CD4-positive, alpha-beta T cell treated with Interleukin-15 for 4 hours (primary cell): ENCODE data around the gene HEPHL1.
"Not testable (repeated sequence)": the region's sequence is repeated elsewhere in the genome, so short reads cannot be mapped to it uniquely, and the experiment has no call there.

Source experiments
- DNase-seq: peaks from one replicate; pipeline ENCODE4 v3.0.0-alpha.2; 2020; ENCODE audit warnings: low spot score

The HEPHL1 gene

GRCh38 chr11:94020777-94021481, at the start of gene HEPHL1:
HEPHL1 (plus strand) TSS chr11:94021354; CDS start chr11:94021369, 15 bp downstream.
- no peak for DNase-seq

GRCh38 chr11:93972790-93973189, 48.4 kb upstream of the HEPHL1 start:
- no peak for DNase-seq

- DNase-seq = not testable (repeated sequence)
These were observed 47.7 kb upstream of the HEPHL1 start for GRCh38 chr11:93973322-93974051.

GRCh38 chr11:93974759-93975158, 46.4 kb upstream of the HEPHL1 start:
- DNase-seq = no peak

- not testable (repeated sequence) for DNase-seq
These were observed 44.4 kb upstream of the HEPHL1 start for GRCh38 chr11:93976577-93977254.

DNA sequence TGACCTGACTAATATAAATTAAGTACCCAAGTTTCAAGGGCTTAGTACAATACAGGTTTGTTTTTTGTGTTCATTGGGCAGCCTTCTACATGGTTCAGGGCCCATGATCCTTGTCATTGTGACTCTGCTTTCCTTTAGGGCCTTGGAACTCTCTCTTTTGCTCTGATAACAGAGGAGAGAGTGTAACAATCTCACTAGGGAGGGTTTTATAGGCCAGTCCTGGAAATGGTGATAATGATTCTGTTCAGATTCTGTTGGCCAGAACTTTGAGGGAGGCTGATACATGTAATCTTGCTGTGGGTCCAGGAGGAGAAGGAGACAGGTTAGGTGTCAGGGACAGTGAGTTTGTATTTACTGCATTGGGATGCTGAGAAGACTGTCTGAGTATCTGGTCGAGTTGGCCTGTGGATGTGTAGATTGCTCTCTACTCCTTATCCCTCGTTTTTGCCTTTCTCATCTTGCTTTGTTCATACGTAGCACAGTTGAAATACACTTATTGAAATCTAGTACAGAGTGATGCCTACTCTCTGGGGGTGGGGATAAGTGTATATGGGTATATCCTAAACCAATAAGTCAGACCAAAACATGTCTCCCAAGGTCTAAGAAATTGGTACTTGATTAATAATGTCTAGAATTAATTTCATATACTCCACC, 37.5 kb upstream of the HEPHL1 start:
- DNase-seq = no peak

GRCh38 chr11:93984196-93984567, 37.0 kb upstream of the HEPHL1 start:
- no peak for DNase-seq

DNA sequence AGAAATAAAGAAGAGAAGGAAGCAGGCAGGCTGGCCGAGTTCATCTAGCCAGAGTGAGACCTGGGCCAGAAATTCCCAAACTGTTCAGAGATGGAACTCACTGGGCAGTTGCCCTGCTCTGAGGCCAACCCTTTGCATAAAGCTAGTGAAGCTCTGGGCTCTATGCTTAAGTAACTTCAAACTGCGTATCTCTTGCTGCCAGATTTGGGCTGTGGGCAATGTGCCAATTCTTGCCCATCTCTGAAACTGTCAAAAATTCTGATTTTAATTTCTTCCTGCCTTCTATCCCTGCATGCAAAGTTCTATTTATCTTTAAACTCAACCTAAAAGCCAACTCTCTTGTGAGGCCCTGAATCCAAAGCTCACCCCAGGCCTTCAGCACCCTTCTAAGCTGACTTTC, 36.2 kb upstream of the HEPHL1 start:
- no peak for DNase-seq

DNA sequence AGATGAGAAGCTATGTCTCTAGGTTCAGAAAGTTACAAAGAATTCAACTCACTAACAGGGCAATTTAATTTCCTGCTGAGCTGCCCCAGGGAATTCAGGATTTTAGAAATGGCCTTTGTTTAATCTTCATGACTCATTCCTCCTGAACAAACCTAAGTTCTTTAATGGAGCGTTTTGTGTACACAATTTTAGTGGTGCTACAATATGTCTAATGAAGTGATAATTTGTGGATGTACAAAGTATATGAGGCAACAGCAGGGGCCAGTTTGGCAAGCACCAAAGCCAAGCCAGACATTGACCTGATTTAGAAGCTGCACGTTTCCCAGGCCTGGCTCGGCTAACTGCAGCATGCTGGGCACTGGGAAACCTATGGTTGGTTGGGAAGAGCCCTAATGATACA, 34.4 kb upstream of the HEPHL1 start:
- no peak for DNase-seq

- no peak for DNase-seq
These were observed 32.7 kb upstream of the HEPHL1 start for GRCh38 chr11:93988455-93988854.

- DNase-seq = no peak
These were observed 32.2 kb upstream of the HEPHL1 start for GRCh38 chr11:93988912-93989311.

- DNase-seq = no peak
These were observed 27.4 kb upstream of the HEPHL1 start for GRCh38 chr11:93993747-93994146.

DNA sequence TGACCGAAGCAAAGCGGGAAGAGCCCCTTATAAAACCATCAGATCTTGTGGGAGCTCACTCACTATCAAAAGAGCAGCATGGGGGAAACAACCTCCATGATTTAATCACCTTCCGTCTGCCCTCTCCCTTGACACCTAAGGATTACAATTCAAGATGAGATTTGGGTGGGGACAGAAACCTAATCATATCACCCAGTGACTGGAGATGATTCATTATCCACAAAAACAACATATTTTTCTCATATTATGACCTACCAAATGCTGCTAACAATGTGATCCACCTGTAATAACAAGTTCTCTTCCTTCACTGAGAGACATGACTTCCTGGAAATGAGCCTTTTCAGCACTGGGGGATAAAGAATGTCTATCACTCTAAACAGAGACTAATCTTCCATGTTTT, 23.4 kb upstream of the HEPHL1 start:
- no peak for DNase-seq

- DNase-seq = no peak
These were observed 20.5 kb upstream of the HEPHL1 start for GRCh38 chr11:94000659-94001058.

DNA sequence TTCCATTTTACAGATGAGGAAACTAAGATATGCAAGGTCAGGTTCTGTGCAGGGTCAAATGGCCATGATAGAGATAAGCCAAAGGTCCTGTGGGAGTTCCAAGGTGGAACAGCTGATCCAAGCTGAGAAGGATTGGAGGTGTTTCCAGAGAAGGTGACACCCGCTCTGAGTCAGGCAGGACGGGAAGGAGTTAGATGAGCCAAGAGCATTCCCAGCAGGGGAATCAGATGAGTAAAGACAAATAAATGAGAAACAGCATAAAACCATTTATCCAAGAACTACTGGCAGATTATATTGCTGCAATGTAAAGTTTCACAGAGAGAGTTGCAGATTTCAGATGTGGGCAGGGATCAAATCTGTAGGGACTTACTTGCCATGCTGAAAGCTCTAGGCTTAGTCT, 18.9 kb upstream of the HEPHL1 start:
- no peak for DNase-seq

DNA sequence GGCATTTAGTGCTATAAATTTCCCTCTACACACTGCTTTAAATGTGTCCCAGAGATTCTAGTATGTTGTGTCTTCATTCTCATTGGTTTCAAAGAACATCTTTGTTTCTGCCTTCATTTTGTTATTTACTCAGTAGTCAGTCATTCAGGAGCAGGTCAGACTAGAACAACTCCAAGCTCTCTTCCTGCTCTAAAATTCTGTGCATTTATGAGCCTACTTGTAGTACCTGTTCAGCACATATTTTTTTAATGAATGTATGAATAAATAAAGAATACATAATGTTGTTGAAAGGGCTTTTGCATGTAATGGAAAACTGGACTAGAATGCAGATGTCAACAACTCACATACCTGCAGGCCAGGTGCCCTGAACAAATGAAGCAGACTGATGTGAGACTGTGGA, 13.7 kb upstream of the HEPHL1 start:
- DNase-seq = no peak

DNA sequence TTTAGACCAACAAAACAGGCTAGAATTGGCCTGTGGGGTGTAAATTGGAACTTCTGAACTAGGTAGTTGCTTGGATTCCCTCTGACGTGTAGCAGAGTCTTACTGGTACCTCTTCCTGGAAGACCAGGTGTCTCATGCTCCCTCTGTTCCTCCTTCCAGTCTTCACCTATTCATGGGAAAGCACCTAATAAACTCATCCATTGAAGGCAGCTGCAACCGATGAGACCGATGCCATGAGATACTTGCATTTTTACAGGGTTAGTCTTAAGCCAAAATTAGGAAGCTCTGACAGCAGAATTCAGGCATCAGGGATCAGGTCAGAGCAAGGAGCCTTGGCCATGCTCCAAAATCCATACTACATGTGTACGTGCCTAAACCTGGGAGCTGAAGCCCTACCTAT, 13.2 kb upstream of the HEPHL1 start:
- DNase-seq = no peak

- DNase-seq = no peak
These were observed 11.0 kb upstream of the HEPHL1 start for GRCh38 chr11:94010136-94010535.

GRCh38 chr11:94011478-94011877, 9.7 kb upstream of the HEPHL1 start:
- DNase-seq = no peak

GRCh38 chr11:94017446-94017845, 3.7 kb upstream of the HEPHL1 start:
- DNase-seq = no peak

DNA sequence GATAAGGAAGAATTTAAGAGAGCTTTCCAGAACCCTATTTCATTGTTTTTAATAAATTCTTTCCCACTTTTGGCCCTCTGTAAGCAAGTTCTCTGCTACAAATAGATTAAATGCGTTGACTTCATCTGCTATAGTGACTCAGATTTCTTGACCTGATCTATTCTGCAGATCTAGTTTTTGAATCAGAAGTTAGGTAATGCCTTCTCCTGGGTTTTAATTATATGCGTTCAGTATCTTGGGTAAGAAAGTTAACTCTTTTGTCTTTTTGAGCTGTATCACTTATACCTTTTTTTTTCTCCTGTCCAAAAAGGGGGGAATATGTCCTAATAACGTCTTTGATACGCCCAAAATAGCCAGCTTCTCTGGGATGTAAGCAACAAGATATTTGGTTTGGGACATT, 2.4 kb upstream of the HEPHL1 start:
- DNase-seq = no peak

DNA sequence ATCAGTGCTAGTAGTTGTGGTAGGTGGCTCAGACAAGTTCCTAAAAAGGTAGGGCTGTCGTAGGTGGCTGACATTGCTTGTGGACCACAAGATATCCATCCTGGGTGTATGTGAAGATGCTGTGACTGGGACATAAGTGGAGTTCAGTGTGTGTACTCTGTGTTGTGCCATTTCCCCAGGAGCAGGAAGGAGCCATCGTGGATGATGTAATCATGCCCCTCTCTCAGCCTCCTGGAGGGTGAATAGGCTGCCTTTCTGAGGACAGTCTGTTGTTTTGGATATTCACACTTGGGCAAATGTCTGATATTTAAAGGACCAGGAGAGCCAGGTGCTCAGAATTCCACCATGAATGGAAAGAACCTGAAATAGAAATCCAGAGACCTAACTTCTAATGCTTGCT, 2.7 kb downstream of the HEPHL1 start:
- no peak for DNase-seq

DNA sequence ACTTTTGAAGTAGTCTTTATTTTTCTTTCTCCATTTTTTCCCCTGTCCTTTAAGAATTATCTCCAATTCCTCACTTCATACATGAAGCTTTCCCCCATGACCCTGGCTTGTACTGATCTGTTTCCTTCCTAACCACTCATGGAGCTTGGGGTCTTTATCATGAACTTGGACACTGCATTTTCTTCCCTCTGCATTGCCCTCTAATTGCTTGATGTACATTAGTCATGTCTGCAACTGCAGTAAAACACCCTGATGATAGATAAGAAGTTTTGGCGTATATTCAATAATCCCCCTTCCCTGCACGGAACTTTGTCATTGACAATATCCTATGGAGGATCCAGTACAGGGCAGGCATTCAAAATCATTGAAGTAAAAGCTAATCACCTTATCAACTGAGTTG, 3.4 kb downstream of the HEPHL1 start:
- DNase-seq = no peak
